SK-N-MC (cell line): Measurements from ENCODE around the gene NFXL1.

Experiments
- EZH2 ChIP-seq: fragments of 200-600 bp; sonication (generic); IDR thresholded peaks from one replicate; pipeline ENCODE4 v1.6.1; 2017; ENCODE audit warnings: antibody characterized with exemption
- FOXP2 ChIP-seq: optimal IDR thresholded peaks from 2 replicates; pipeline ENCODE3; 2011; ENCODE audit warnings: mild to moderate bottlenecking, moderate library complexity; ENCODE audit not compliant: insufficient read depth; ENCODE audit errors: extremely low read length, control extremely low read depth
- POLR2AphosphoS5 ChIP-seq: IDR thresholded peaks from 2 replicates; pipeline ENCODE4 v1.6.1; 2012; ENCODE audit warnings: mild to moderate bottlenecking, low read depth, low read length, borderline replicate concordance

- TF ChIP-seq EZH2 (no peak), POLR2AphosphoS5 (no peak), FOXP2 (no peak)
Measured at GRCh38 chr4:47856713-47857112, 57.7 kb downstream of the NFXL1 start.
